Osteocyte (in vitro differentiated cells): ENCODE results near the gene ZIC4. TPM values are rescaled to one million over a fixed set of nuclear protein-coding genes. Genes with fewer than 3 reads are reported as not detected.
A peak's percentile ranks its signal among the peaks of the same experiment; 100 is the strongest.

Experiments used
- DNase-seq: peaks from one replicate; pipeline ENCODE4 v3.0.0; 2021; ENCODE audit warnings: mixed read lengths; ENCODE audit not compliant: unreplicated experiment; ENCODE audit errors: extremely low spot score
- H3K27ac Mint-ChIP-seq: one replicate; pipeline ENCODE4 v1.8.0; 2021; ENCODE audit warnings: mild to moderate bottlenecking, mixed read lengths; ENCODE audit not compliant: unreplicated experiment
- H3K27me3 Mint-ChIP-seq: one replicate; pipeline ENCODE4 v1.8.0; 2021; ENCODE audit warnings: mixed read lengths; ENCODE audit not compliant: unreplicated experiment
- H3K36me3 Mint-ChIP-seq: one replicate; pipeline ENCODE4 v1.8.0; 2021; ENCODE audit warnings: mixed read lengths; ENCODE audit not compliant: unreplicated experiment
- H3K4me1 Mint-ChIP-seq: one replicate; pipeline ENCODE4 v1.8.0; 2021; ENCODE audit warnings: mixed read lengths; ENCODE audit not compliant: unreplicated experiment
- H3K4me3 Mint-ChIP-seq: one replicate; pipeline ENCODE4 v1.8.0; 2021; ENCODE audit warnings: mild to moderate bottlenecking, moderate library complexity, mixed read lengths; ENCODE audit not compliant: unreplicated experiment
- H3K9me3 Mint-ChIP-seq: one replicate; pipeline ENCODE4 v1.8.0; 2021; ENCODE audit warnings: mixed read lengths; ENCODE audit not compliant: unreplicated experiment
- total RNA-seq: library from RNA; stranded (reverse); gene quantifications from 2 replicates; pipeline ENCODE4 v1.2.1, GENCODE V29; 2021
- TF ChIP-seq, protein P1 (sequence below): fragments of 200-600 bp; sonication (generic); IDR thresholded peaks from 2 replicates; pipeline ENCODE4 v1.5.0; 2021; ENCODE audit warnings: antibody characterized with exemption, mild to moderate bottlenecking, moderate library complexity

The ZIC4 gene
- total RNA-seq, 1 donor from 2014 or later: 8.8 TPM

DNA sequence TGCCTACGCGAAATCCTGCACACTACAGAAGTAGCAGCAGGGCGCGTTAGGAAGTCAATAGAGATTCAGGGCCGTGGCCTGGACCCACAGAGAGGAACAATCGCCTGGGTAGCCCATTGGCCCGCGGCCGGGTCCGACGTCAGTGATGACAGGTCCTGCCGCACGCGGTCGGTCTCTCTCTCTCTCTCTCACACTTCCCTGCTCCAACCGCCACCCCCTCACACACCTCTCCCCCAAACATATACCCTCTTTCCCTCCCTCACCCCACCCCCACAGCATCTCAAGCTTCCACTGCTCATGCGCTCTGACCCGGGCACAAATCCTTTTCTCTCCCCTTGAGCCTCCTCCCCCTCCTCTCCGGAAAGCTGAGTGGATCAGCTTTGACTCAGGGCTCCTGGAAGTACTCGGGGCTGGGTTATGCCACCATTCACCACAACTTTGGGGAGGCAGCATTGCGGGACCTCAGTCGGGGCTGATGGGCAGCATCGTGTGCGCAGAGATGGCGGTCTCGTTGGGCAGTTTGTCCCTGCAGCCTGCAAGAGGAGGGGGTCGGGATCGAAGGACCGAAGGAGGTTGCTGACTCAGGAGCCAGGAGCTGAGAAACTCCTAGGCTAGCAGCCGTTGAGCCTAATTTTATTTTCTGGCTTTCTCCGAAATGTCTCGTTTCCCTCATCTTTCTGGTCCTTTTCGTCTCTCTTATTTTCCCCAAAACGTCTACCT is 9.0 kb downstream of the ZIC4 start:
- peak overlapping the region; percentile 89 for H3K27ac Mint-ChIP-seq
- no peak for DNase-seq
- H3K9me3 Mint-ChIP-seq: no peaks in the 10 kb centered on the region
- peaks cover 66% of the 10 kb centered on the region for H3K4me1 Mint-ChIP-seq
- peak overlapping the region; percentile 60 for H3K4me3 Mint-ChIP-seq
- H3K36me3 Mint-ChIP-seq: peaks cover 13% of the 10 kb centered on the region
- no peaks in the 10 kb centered on the region for H3K27me3 Mint-ChIP-seq
- TF ChIP-seq, protein P1, sequence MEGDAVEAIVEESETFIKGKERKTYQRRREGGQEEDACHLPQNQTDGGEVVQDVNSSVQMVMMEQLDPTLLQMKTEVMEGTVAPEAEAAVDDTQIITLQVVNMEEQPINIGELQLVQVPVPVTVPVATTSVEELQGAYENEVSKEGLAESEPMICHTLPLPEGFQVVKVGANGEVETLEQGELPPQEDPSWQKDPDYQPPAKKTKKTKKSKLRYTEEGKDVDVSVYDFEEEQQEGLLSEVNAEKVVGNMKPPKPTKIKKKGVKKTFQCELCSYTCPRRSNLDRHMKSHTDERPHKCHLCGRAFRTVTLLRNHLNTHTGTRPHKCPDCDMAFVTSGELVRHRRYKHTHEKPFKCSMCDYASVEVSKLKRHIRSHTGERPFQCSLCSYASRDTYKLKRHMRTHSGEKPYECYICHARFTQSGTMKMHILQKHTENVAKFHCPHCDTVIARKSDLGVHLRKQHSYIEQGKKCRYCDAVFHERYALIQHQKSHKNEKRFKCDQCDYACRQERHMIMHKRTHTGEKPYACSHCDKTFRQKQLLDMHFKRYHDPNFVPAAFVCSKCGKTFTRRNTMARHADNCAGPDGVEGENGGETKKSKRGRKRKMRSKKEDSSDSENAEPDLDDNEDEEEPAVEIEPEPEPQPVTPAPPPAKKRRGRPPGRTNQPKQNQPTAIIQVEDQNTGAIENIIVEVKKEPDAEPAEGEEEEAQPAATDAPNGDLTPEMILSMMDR: no peak

DNA sequence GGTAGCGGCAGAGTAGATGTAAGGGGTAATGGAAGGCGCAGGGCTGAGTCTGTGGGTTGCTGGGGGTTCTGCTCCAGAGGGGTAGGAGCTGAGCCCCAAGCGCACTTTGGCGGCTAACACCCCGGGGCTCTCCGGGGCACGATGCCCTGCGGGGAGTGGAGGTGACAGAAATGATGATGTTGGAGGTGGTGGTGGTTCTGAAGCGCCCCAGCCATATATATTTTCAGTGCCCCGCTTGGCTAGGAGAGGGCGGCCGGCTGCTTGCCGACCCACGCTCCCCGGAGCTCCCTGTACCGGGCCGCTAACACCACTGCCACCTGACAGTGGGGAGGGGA is 9.7 kb downstream of the ZIC4 start:
- peak overlapping the region; percentile 60 for H3K4me3 Mint-ChIP-seq
- no peaks in the 10 kb centered on the region for H3K9me3 Mint-ChIP-seq
- TF ChIP-seq, protein P1: no peak
- peaks cover 64% of the 10 kb centered on the region for H3K4me1 Mint-ChIP-seq
- peaks cover 13% of the 10 kb centered on the region for H3K36me3 Mint-ChIP-seq
- DNase-seq: no peak
- no peaks in the 10 kb centered on the region for H3K27me3 Mint-ChIP-seq
- peak overlapping the region; percentile 89 for H3K27ac Mint-ChIP-seq

DNA sequence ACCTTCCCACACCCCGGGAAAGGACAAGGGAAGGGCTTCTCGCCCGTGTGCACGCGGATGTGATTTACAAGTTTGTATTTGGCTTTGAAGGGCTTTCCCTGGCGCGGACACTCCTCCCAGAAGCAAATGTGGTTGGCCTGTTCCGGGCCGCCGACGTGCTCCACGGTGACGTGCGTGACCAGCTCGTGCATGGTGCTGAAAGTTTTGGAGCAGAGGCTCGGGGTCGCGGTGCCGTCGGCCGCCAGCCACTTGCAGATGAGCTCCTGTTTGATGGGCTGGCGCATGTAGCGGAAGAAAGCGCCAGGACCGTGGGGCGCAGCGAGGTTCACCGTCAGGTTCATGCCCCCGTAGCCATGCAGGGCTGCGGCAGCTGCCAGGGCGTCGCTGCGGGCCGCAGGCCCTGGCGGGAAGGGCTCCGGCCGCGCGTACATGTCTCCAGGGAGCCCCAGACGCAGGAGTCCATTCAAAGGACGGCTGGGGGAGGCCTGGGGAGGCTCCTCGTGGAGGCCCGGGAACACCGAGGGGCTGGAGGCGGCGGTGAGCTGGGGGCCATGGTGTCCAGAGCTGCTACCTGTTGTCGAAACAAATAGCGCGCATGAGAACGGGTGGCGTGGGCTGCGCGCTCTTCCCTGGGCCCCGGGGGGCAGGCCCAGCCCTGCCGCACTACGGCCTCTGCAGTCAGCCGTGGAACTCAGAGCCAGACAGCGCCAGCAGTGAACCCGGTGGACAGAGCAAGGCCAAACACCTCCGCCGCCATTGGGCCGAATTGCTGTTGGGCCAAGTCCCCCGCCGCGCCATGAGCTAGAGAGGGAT is 10.2 kb downstream of the ZIC4 start:
- peaks cover 61% of the 10 kb centered on the region for H3K4me1 Mint-ChIP-seq
- H3K4me3 Mint-ChIP-seq: peak overlapping the region; percentile 91
- DNase-seq: no peak

DNA sequence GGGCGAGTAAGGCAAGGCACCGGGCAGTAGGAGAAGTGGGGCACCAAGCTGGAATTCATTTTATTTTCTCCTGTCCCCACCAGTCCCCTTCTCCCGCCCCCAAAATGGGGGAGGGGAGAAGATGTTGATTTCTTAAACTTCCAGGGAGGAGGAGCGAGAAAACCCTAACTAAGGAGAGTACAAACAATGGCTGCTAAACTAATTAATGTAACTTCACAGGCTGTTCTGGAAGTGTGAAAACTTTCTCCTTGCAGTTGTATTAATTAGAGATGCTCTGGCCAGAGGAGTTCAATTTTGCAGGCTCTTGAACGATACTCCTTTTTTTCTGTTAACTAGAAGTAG is 11.5 kb downstream of the ZIC4 start:
- Mint-ChIP-seq H3K27ac (peak overlapping the region; percentile 99), H3K36me3 (peaks cover 16% of the 10 kb centered on the region), H3K27me3 (no peaks in the 10 kb centered on the region), H3K4me1 (peaks cover 51% of the 10 kb centered on the region), H3K9me3 (no peaks in the 10 kb centered on the region), H3K4me3 (peak overlapping the region; percentile 91)
- TF ChIP-seq, protein P1: no peak
- DNase-seq: no peak

More for the DNA sequence above, 10.2 kb downstream of the ZIC4 start:
- H3K9me3 Mint-ChIP-seq: no peaks in the 10 kb centered on the region
- TF ChIP-seq, protein P1: no peak
- no peaks in the 10 kb centered on the region for H3K27me3 Mint-ChIP-seq
- H3K36me3 Mint-ChIP-seq: peaks cover 16% of the 10 kb centered on the region
- H3K27ac Mint-ChIP-seq: peak overlapping the region; percentile 99
